GM19239 (cell line): ENCODE results near the gene FTSJ1.
A peak's percentile ranks its signal among the peaks of the same experiment; 100 is the strongest.
"Not testable (repeated sequence)": the region's sequence is repeated elsewhere in the genome, so short reads cannot be mapped to it uniquely, and the experiment has no call there.

Experiments
- DNase-seq: peaks from one replicate; pipeline ENCODE4 v3.0.0; 2011; ENCODE audit warnings: low spot score; ENCODE audit not compliant: insufficient read length
- FAIRE-seq: peaks from 2 replicates; lab custom pipeline; 2011; peaks lifted over from hg19 to GRCh38; lab: Jason Lieb, UNC

The FTSJ1 gene

DNA sequence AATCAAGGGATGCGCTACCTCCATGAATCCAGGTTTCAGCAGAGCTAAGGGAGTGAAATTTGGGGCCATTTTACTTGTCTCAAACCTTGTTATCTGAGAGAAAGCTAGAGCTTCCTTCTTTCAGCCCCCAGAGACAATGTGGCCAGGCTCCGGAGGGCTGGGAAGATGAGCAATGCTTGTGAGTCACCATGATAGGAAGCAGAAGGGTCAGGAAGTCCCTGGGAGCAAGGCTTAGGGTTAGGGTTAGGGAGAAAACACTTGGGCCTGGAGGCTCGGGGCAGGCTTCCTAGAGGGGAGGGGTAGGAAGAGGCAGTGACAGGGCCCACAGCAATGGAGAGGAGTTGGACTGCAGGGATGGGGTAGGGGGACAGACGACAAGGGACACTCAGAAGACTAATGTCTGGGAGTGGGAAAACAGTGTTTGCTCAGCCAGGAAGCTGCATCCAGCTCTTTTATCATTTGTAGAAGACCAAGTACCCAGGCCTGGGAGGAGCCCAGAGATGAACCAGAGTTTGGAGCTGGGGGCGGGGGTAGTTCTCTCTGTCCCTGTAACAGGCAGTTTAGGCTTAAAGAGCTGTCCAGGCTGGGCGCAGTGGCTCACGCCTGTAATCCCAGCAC lies 16.4 kb downstream of the FTSJ1 start:
- no peak for FAIRE-seq

GRCh38 chrX:48493890-48494364 lies 17.9 kb downstream of the FTSJ1 start:
- DNase-seq (no peak), FAIRE-seq (peak; percentile 80)

More for the DNA sequence above, 16.4 kb downstream of the FTSJ1 start:
- no peak for DNase-seq

- DNase-seq (no peak), FAIRE-seq (no peak)
These were observed 20.7 kb downstream of the FTSJ1 start for GRCh38 chrX:48496660-48497059.

GRCh38 chrX:48497871-48498270 lies 21.9 kb downstream of the FTSJ1 start:
- no peak for FAIRE-seq

GRCh38 chrX:48498374-48498809 lies 22.4 kb downstream of the FTSJ1 start:
- FAIRE-seq: no peak
- no peak for DNase-seq

More at GRCh38 chrX:48497871-48498270, 21.9 kb downstream of the FTSJ1 start:
- DNase-seq: no peak

- DNase-seq (no peak), FAIRE-seq (no peak)
These were observed 28.3 kb downstream of the FTSJ1 start for GRCh38 chrX:48504261-48504660.

- FAIRE-seq: peak; percentile 57
- no peak for DNase-seq
These were observed 29.5 kb downstream of the FTSJ1 start for GRCh38 chrX:48505481-48505880.

DNA sequence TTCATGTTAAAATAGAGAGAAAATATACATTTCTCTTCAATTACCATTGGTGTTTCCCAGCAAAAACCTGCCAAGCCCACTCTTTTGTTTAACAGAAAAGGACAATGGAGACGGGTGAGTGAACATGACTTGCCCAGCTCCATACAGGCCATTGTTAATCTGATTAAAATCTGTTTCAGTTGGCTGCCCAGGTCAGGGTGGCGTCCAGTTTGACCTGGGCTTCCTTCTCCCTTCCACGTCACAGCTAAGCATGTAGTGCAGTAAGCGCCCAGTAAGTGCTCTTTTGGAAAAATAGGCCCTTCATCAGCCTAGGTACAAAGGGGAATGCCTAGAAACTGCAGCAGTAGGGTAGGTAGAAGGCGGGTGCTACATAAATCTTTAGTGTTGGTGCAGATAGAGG lies 31.2 kb downstream of the FTSJ1 start:
- DNase-seq (no peak), FAIRE-seq (no peak)

DNA sequence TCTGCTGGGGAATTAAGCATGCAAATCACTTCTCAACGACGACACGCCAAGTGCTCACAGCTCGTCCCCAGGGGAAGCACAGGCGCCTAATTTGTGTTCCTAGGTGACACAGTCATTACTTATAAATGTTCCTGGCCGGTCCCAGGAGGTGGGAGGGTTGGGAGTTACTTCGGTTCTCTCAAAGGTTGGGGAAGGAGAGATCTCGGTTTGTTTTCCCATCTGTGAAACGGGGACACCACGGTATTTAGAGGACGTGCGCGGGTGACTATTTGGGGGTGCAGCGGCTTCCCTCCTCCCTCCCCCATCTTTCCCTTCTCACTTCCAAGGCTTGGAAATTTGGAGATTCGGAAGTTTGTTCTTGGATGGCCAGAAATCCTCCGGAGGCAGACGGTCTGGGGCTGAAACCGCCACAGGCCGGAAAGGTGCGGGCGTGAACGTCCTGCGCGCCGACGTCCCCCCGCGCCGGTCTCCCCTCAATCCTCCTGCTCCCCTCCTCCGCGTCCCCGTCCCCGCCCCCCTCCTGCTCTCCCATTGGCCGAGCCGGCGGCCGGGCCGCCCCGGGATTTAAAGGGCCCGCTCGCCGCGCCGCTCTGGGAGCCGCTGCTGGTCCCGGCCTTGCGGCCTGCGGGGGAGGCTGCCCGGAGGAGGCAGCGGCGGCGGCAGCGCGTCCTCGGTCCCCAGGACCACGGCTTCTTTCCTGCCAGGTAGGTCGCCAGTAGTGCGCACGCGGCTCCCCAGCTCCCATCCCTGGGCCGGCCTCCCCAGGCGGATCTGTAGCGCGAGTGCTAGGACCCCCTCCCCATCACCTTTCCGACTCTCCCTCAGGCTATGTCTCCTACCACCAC lies 32.6 kb downstream of the FTSJ1 start, which contains the start of gene PORCN:
TSS of gene PORCN (plus strand) at position 593 of the 845 bp plus-strand sequence. CDS start 829 bp downstream, outside the sequence.
- peak; percentile 91 for FAIRE-seq
- peak; percentile 89 for DNase-seq

DNA sequence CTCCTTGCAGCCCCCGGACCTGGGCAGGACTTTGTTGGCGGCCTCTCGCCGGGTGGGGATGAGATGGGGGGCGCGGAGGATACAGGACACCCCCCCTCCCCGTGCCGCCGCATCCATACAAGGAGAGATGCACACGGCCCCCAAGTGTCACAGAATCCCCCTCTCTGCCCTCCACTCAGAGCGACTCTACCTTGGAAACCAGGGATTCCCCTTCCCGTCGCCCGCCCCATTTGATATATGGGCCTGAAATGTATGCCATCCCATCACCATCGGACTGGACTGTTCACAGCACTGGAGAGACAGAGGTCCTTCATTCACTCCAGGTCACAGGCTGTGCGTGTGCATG lies 33.2 kb downstream of the FTSJ1 start:
- FAIRE-seq (peak; percentile 79), DNase-seq (no peak)

- FAIRE-seq (no peak), DNase-seq (no peak)
These were observed 33.6 kb downstream of the FTSJ1 start for GRCh38 chrX:48509619-48510018.

DNA sequence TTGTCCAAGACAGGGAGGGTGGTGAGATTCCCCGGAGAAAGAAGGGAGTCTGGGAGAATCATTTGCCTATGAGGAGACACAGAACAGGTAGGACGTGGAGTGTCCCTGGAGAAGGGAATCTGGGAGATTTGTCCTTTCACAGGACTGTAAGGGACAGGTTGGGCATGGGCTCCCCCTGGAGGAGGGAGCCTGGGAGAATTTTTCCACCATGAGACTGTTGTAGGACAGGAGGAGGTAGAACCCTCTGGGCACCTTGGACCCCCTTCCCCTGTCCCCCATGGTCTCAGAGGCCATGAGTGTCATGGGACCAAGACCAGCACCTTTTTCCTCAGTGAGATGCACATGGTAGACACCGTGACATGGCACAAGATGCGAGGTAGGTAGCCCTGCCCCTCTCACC lies 35.6 kb downstream of the FTSJ1 start:
- DNase-seq: no peak
- peak; percentile 45 for FAIRE-seq

GRCh38 chrX:48512371-48512935 lies 36.5 kb downstream of the FTSJ1 start:
- FAIRE-seq (peak; percentile 58), DNase-seq (no peak)

DNA sequence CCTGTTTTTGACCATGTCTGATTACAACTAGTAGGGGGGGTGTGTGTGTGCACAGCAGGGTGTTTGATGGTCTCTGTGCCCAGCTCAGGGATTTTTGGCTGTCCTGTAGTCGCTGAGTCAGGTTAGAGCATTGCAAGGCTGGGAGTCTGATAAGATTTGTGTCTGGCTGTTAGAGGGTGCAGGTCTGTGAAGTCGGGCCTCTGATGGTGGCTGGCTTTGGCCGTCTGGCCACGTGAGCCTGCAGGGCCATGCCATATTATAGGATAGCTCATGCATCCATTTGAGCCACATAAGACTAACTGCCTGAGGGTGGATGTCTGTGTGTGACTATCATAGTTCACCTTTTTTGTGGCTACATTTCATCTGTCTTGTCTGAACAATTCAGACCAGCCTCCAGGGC lies 37.7 kb downstream of the FTSJ1 start:
- no peak for FAIRE-seq

DNA sequence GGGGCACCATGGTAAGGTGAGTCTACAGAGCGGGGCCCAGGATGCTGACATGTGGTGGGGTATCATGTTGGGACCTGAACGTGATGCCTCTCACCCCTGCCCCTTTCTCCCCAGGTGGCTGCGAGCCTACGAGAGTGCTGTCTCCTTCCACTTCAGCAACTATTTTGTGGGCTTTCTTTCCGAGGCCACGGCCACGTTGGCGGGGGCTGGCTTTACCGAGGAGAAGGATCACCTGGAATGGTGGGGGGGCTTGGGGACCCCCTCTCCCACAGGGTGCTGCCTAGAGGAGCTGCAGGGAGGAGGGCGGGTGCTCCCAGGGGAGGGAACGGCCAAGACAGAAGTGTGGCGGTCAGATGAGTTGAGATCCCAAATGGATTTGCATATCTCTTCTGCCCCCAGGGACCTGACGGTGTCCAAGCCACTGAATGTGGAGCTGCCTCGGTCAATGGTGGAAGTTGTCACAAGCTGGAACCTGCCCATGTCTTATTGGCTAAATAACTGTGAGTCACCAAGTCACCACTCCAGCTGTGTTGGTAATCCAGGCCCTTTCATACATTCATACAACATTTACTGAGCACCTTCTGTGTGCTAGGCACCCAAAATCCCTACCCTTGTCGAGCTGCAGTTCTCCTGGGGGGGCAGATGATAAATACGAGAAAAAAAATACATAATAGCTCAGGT lies 38.3 kb downstream of the FTSJ1 start:
- DNase-seq: no peak
- FAIRE-seq: peak; percentile 54

More for the DNA sequence above, 37.7 kb downstream of the FTSJ1 start:
- no peak for DNase-seq

DNA sequence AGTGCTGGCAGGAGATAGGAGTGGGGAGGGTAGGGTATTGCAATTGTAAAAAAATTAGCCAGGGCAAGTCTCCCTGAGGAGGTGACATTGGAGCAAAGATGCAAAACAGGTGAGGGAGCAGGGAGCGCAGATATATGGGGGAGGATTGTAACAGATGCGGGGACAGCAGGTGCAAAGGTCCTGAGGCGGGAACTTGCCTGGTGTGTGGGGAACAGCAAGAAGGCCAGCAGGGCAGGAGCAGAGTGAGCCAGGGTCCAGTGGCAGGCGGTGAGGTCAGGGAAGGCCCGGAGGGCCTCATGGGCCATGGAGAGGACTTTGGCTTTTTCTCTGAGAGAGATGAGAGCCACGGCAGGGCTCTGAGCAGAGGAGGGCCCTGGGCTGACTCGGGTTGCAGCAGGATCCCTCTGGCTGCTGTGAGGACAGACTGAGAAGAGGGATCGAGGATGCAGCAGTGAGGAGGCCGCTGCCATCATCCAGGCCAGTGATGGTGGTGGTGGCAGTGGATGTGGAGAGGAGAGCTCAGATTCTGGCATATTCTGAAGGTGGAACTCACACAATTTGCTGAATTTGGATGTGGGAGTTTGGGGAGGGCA lies 39.0 kb downstream of the FTSJ1 start:
- FAIRE-seq: no peak
- no peak for DNase-seq

DNA sequence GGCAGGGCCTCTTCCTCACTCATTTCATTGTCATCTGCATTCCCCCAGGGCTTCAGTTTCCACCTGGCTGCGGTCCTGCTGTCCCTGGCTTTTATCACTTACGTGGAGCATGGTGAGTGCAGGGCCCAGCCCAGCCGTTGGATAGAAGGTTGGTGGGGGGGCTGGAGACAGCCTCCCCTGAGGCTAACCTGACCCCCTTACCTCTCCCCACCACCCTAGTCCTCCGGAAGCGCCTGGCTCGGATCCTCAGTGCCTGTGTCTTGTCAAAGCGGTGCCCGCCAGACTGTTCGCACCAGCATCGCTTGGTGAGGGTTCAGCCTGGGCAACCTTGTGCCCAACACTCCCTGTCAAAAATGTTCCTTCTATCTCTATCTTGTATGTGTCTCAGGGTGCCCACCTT lies 39.8 kb downstream of the FTSJ1 start:
- no peak for DNase-seq
- no peak for FAIRE-seq

DNA sequence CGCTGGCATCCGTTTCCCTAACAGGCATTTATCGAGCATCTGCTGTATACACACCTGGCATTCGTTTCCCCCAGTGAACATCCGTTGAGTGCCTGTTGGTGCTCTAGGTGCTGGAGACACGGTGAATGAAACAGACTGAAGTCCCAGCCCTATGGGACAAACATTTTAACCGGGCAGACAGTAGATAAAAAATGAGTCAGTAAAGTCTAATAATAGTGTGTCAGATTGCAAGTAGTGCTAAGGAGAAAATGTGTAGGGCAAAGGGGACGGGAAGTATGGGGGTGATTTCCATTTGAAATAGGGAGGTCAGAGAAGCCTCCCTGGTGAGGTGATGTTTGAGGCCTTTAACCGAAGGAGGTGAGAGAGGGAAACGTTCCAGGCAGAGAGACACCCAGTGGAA lies 40.3 kb downstream of the FTSJ1 start:
- FAIRE-seq (no peak), DNase-seq (no peak)

DNA sequence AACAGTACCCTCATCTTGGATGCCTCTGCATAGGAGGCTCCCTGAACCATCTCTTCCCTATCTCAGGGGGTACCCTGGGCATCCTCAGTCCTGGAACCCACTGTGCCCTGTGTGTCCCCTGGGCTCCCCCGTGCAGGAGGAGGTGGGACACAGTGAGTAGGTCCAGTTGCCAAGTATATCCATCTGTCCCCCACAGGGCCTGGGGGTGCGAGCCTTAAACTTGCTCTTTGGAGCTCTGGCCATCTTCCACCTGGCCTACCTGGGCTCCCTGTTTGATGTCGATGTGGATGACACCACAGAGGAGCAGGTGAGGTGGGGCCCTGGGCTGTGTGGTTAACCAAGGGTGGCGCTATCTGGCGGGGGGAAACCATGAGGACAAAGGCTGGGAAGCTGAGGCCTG lies 41.0 kb downstream of the FTSJ1 start:
- no peak for FAIRE-seq
- no peak for DNase-seq

GRCh38 chrX:48519481-48519880 lies 43.5 kb downstream of the FTSJ1 start:
- DNase-seq, FAIRE-seq: not testable (repeated sequence)
